GM23338 (cell line): ENCODE measurements around the gene OXNAD1. TPM values are rescaled to one million over a fixed set of nuclear protein-coding genes. Genes with fewer than 3 reads are reported as not detected.

Experiments
- ATAC-seq: fragments of 200-7000 bp; cut with Tn5 transposase; 3 replicates; pipeline ENCODE4 v1.9.1; 2020
- DNase-seq: peaks from one replicate; pipeline ENCODE4 v3.0.0-alpha.2; 2015; ENCODE audit warnings: low spot score
- H2AFZ ChIP-seq: fragments of 200-600 bp; sonication (generic); 2 replicates; pipeline ENCODE4 v1.8.0; 2016; ENCODE audit warnings: antibody characterized with exemption, mild to moderate bottlenecking, moderate library complexity
- H3F3A ChIP-seq: fragments of 200-600 bp; sonication (generic); replicated peaks from 2 replicates; pipeline ENCODE4 v1.8.0; 2017; ENCODE audit warnings: antibody characterized with exemption, mixed run types, low read depth
- H3K27ac ChIP-seq: fragments of 200-600 bp; sonication (generic); 2 replicates; pipeline ENCODE4 v1.6.1; 2016; ENCODE audit warnings: low read depth
- H3K27me3 ChIP-seq: fragments of 200-600 bp; sonication (generic); 2 replicates; pipeline ENCODE4 v1.8.0; 2016; ENCODE audit warnings: mild to moderate bottlenecking, mixed run types, moderate library complexity; ENCODE audit not compliant: insufficient read depth
- H3K36me3 ChIP-seq: fragments of 200-600 bp; sonication (generic); 2 replicates; pipeline ENCODE4 v1.8.0; 2016; ENCODE audit warnings: mild to moderate bottlenecking; ENCODE audit not compliant: insufficient read depth
- H3K4me1 ChIP-seq: fragments of 200-600 bp; sonication (generic); 2 replicates; pipeline ENCODE4 v1.8.0; 2016; ENCODE audit warnings: mild to moderate bottlenecking, moderate library complexity; ENCODE audit not compliant: insufficient read depth
- H3K4me2 ChIP-seq: fragments of 200-600 bp; sonication (generic); 2 replicates; pipeline ENCODE4 v1.7.1; 2017; ENCODE audit warnings: mixed run types
- H3K4me3 ChIP-seq: fragments of 200-600 bp; sonication (generic); 2 replicates; pipeline ENCODE4 v1.6.1; 2016; ENCODE audit warnings: mixed run types
- H3K79me2 ChIP-seq: fragments of 200-600 bp; sonication (generic); replicated peaks from 2 replicates; pipeline ENCODE4 v1.8.0; 2017; ENCODE audit warnings: mild to moderate bottlenecking; ENCODE audit not compliant: insufficient read depth
- H3K9me2 ChIP-seq: fragments of 200-600 bp; sonication (generic); 2 replicates; pipeline ENCODE4 v1.8.0; 2017; ENCODE audit not compliant: insufficient read depth
- H4K20me1 ChIP-seq: fragments of 200-600 bp; sonication (generic); replicated peaks from 2 replicates; pipeline ENCODE4 v1.8.0; 2017; ENCODE audit warnings: mild to moderate bottlenecking; ENCODE audit not compliant: insufficient read depth
- H3K27ac Mint-ChIP-seq: 2 replicates; pipeline ENCODE4 v1.8.0; 2020; ENCODE audit warnings: inconsistent platforms, mild to moderate bottlenecking, moderate library complexity, mixed read lengths
- H3K27me3 Mint-ChIP-seq: 3 replicates; pipeline ENCODE4 v1.8.0; 2022; ENCODE audit warnings: low read depth, mild to moderate bottlenecking, moderate library complexity, mixed read lengths, inconsistent platforms; ENCODE audit not compliant: insufficient read depth, poor library complexity
- H3K36me3 Mint-ChIP-seq: 3 replicates; pipeline ENCODE4 v1.8.0; 2021; ENCODE audit warnings: low read depth, mild to moderate bottlenecking, inconsistent platforms, moderate library complexity, mixed read lengths
- H3K4me1 Mint-ChIP-seq: 3 replicates; pipeline ENCODE4 v1.8.0; 2020; ENCODE audit warnings: mild to moderate bottlenecking, inconsistent platforms, mixed read lengths
- H3K4me3 Mint-ChIP-seq: 3 replicates; pipeline ENCODE4 v1.8.0; 2021; ENCODE audit warnings: moderate library complexity, mild to moderate bottlenecking, inconsistent platforms, mixed read lengths
- H3K9me3 Mint-ChIP-seq: 3 replicates; pipeline ENCODE4 v1.8.0; 2020; ENCODE audit warnings: moderate library complexity, mild to moderate bottlenecking, inconsistent platforms, mixed read lengths
- CREB1 ChIP-seq: fragments of 250-450 bp; sonication (Bioruptor Pico); IDR thresholded peaks from 2 replicates; pipeline ENCODE4 v1.5.0; 2020; ENCODE audit warnings: low read depth, mild to moderate bottlenecking, moderate library complexity
- EZH2 ChIP-seq: fragments of 200-600 bp; sonication (generic); IDR thresholded peaks from one replicate; pipeline ENCODE4 v1.8.0; 2017; ENCODE audit warnings: antibody characterized with exemption, mild to moderate bottlenecking, low read depth; ENCODE audit not compliant: unreplicated experiment
- EZH2phosphoT487 ChIP-seq: fragments of 200-600 bp; sonication (generic); IDR thresholded peaks from one replicate; pipeline ENCODE4 v1.8.1; 2018; ENCODE audit warnings: antibody characterized with exemption; ENCODE audit not compliant: unreplicated experiment
- JUNB ChIP-seq: IDR thresholded peaks from one replicate; pipeline ENCODE4 v1.6.1; 2016; ENCODE audit warnings: antibody characterized with exemption; ENCODE audit not compliant: unreplicated experiment
- ZNF331 ChIP-seq: fragments of 250-450 bp; sonication (Bioruptor Pico); IDR thresholded peaks from 2 replicates; pipeline ENCODE4 v1.5.0; 2020; ENCODE audit warnings: low read depth, mild to moderate bottlenecking, moderate library complexity
- polyA plus RNA-seq: library from polyadenylated mRNA; unstranded; fragments of >200 nt; fragmentation: Nextera tagmentation; extraction: Ambion mirVana; gene quantifications from 2 replicates; pipeline ENCODE4 v1.2.1, GENCODE V29; 2016
- total RNA-seq: library from RNA; depleted of rRNA; stranded (reverse); fragments of >200 nt; shearing (Covaris generic); gene quantifications from 2 replicates; pipeline ENCODE4 v1.2.3, GENCODE V29; 2014
- TF ChIP-seq, protein P1 (sequence below), 2 experiments: fragments of 200-600 bp in 1 of 2; sonication (generic) in 1 of 2; conservative IDR thresholded peaks; 2 replicates each; pipeline versions ENCODE4 v1.5.1 to v1.6.1; 2016 to 2017; ENCODE audit warnings: antibody characterized with exemption in 2 of 2, low read depth in 2 of 2, mild to moderate bottlenecking in 2 of 2, moderate library complexity in 1 of 2

The OXNAD1 gene
- total and polyA plus RNA-seq, 2 experiments from 2014 or later = 22.9 to 34.2 TPM

DNA sequence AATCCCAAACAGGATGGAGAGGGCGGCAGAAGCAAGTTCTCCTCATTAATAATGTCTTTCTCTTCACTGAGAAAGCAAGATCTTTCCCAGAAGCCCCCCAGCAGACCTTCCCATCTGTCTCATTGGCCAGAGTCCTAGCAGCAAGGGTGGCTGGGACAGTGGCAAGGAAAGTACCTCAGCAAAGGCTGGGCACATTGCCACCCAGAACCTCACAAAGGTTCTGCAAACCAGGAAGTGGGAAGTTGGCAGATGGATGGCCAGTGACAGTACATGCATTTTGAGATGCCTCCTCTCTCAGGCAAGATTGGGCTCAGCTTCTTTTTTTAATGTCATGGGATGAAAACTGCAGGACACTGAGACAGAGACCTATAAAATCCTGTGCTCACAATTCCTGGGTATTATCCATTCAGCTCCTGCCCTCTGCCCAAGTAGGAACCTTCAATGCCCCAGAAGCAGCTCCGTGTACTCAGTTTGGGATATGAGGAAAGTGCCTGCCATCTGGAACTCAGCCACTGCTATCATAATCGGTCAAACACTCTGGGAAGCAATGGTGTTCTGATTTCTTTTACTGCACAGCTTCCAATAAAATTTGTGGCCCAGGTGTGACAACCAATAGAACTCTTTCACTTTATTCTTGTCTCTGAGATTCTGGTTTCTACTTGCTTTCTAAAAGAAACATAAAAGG, 25.8 kb upstream of the OXNAD1 start:
- TF ChIP-seq, protein P1, sequence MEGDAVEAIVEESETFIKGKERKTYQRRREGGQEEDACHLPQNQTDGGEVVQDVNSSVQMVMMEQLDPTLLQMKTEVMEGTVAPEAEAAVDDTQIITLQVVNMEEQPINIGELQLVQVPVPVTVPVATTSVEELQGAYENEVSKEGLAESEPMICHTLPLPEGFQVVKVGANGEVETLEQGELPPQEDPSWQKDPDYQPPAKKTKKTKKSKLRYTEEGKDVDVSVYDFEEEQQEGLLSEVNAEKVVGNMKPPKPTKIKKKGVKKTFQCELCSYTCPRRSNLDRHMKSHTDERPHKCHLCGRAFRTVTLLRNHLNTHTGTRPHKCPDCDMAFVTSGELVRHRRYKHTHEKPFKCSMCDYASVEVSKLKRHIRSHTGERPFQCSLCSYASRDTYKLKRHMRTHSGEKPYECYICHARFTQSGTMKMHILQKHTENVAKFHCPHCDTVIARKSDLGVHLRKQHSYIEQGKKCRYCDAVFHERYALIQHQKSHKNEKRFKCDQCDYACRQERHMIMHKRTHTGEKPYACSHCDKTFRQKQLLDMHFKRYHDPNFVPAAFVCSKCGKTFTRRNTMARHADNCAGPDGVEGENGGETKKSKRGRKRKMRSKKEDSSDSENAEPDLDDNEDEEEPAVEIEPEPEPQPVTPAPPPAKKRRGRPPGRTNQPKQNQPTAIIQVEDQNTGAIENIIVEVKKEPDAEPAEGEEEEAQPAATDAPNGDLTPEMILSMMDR (conservative IDR thresholded peaks at IDR 0.05; ENCODE audit: low read depth in 2 of 2) = no peak
- no peak for TF ChIP-seq ZNF331 (CRISPR knock-in tag)
- no peak for TF ChIP-seq JUNB
- no peak for TF ChIP-seq EZH2phosphoT487
- Mint-ChIP-seq H3K4me3 (no peak overlapping the region), H3K9me3 (no peaks in the 10 kb centered on the region; the same call in 2 of the 3 replicates), H3K4me1 (no peaks in the 10 kb centered on the region), H3K27me3 (no peaks in the 10 kb centered on the region), H3K27ac (no peak overlapping the region), H3K36me3 (no peaks in the 10 kb centered on the region)
- 0 out of 2 replicates have a peak, but pooled peaks cover 6% of the 10 kb centered on the region for H3K9me2 ChIP-seq
- H3K27me3 ChIP-seq = no peaks in the 10 kb centered on the region
- ATAC-seq (no peak), DNase-seq (no peak)
- H3F3A ChIP-seq = no peaks in the 10 kb centered on the region
- no peaks in the 10 kb centered on the region for H4K20me1 ChIP-seq
- no peaks in the 10 kb centered on the region for H3K36me3 ChIP-seq
- H3K79me2 ChIP-seq = no peaks in the 10 kb centered on the region
- H3K4me3 ChIP-seq = no peak overlapping the region
- H3K4me2 ChIP-seq = no peak overlapping the region
- no peaks in the 10 kb centered on the region for H3K4me1 ChIP-seq
- no peak overlapping the region for H3K27ac ChIP-seq
- no peak overlapping the region for H2AFZ ChIP-seq

- Mint-ChIP-seq H3K36me3 (no peaks in the 10 kb centered on the region), H3K9me3 (no peaks in the 10 kb centered on the region; the same call in 2 of the 3 replicates), H3K27ac (no peak overlapping the region), H3K4me1 (no peaks in the 10 kb centered on the region), H3K27me3 (no peaks in the 10 kb centered on the region), H3K4me3 (no peak overlapping the region)
- Histone ChIP-seq H3F3A (no peaks in the 10 kb centered on the region), H4K20me1 (no peaks in the 10 kb centered on the region), H3K79me2 (no peaks in the 10 kb centered on the region), H2AFZ (no peak overlapping the region), H3K4me3 (no peak overlapping the region), H3K27ac (no peak overlapping the region), H3K27me3 (no peaks in the 10 kb centered on the region), H3K4me2 (no peak overlapping the region), H3K9me2 (0 out of 2 replicates have a peak, but pooled peaks cover 6% of the 10 kb centered on the region), H3K36me3 (no peaks in the 10 kb centered on the region), H3K4me1 (no peaks in the 10 kb centered on the region)
- TF ChIP-seq EZH2 (no peak), CREB1 (CRISPR knock-in tag) (no peak), EZH2phosphoT487 (no peak), ZNF331 (CRISPR knock-in tag) (no peak)
- DNase-seq (no peak), ATAC-seq (no peak)
Measured at GRCh38 chr3:16239780-16240179, 25.2 kb upstream of the OXNAD1 start.
